NCI-H1436 (cell line): Measurements from ENCODE around the gene S100G.

Experiments used
- DNase-seq: peaks from one replicate; lab custom pipeline; 2025; lab: John Stamatoyannopoulos, UW

S100G gene

GRCh38 chrX:16651391-16652024 lies 1.6 kb downstream of the S100G start:
- DNase-seq: no peak

GRCh38 chrX:16653424-16653823 lies 3.5 kb downstream of the S100G start:
- no peak for DNase-seq

DNA sequence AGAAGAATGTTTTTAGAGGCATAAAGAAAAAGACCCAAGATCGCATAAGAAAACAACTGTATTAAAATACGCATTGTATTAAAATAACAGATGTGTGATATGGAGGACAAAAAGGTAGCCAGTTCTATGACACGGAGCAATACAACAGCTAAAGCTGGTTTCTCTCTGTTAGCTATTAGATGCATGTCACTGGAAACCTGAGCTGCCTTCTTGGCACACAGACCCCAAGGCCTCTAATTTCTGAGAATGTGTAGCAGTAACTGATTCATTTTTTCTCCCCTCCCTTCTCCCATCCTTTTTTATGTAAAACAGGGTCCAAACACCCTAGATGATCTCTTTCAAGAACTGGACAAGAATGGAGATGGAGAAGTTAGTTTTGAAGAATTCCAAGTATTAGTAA lies 4.1 kb downstream of the S100G start:
- no peak for DNase-seq

GRCh38 chrX:16658284-16658683 lies 8.3 kb downstream of the S100G start:
- no peak for DNase-seq

DNA sequence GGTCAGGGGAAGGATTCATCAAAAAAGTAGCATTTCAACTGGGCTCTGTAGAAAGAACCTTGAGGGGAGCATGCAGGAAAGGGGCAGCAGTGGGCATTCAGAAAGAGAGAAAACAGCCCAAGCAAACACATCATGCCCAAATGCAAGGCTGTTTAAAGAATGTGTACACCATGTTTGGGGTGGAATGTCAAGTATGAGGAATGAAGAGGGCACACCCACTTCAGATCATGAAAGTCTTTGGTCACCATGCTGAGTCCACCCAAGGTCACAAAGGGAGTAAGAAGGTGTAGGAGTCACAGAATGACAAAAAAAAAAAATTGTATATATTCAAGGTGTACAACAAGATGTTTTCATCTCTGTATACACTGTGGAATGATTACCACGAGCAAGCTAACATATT lies 9.4 kb downstream of the S100G start:
- no peak for DNase-seq

- no peak for DNase-seq
These were observed 11.5 kb downstream of the S100G start for GRCh38 chrX:16661495-16661894.

DNA sequence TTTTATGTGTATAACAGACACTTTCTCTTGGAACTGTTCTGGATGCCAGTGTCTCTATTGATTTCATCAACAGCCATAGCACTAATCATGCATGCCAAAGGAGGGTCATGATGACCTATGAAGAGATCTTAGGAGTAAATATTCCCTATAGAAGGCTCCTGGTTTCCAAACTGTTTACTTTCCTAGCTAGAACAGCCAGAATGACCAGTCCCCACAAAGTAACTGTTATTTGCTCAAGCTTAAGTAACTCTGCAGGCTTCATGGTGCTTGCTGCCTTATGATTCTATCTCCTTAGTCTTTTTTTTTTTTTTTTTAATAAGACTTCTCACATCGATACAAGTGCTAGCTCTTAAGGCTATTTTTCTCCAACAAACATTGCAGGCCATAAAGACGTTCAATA lies 12.4 kb downstream of the S100G start:
- no peak for DNase-seq

DNA sequence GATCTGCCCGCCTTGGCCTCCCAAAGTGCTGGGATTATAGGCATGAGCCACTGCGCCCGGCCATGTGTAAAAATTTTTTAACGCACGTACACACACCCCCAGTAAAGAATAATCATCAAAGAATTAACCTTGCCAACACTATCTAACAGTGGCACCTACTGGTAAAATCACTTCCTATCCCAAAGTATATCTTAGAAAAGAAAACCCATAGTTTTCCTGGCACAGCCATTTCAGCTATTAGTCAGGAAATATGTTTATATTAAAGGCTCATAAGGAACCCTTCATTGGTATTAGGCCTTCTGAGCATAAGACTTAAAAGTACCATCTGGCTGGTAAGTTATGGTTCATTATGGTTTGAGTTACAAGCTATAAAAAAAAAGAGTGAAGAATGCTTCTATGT lies 14.1 kb downstream of the S100G start:
- no peak for DNase-seq

DNA sequence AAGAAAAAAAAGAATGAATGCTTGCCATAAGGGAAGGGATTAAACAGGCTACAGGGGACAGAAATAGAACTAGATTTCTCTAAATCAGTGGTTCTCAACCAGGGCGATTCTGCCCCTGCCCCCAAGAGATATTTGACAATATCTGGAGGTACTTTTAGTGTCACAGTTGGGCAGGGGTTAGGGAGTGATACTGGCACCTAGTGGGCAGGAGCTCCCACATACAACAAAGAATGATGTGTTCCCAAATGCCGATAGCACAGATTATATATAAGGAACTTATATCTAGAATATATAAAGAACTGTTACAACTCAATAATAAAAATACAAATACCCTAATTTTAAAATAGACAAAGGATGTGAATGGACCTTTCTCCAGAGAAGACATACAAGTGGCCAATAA lies 14.7 kb downstream of the S100G start:
- DNase-seq: no peak

DNA sequence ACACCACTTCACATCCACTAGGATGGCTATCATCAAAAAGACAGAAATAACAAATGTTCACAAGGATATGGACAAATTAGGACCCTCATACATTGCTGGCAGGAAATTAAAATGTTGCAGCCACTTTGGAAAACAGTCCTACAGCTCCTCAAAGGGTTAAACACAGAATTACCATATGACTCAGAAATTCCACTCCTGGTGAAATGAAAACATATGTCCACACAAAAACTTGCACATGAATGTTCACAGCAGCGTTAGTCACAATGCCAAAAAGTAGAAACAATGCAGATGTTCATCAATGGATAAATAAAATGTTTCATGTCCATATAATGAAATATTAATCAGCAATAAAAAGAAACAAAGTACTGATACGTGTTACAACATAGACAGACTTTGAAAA lies 15.1 kb downstream of the S100G start:
- no peak for DNase-seq

DNA sequence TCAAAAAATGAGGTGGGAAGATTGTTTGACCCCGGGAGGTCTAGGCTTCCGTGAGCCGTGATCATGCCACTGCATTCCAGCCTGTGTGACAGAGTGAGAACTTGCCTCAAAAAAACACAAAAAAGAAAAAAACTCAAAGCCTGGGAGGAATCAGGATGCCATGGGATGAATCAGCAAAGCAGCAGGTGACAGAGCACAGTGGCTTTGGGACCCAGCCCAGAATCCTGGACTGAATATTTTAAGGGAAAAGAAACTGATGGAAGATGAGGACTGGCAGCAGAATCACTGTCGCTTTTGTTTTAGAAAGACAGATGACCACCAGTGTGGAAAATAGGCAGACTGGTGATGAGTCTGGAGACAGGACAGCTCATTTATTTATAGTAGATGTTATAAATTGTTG lies 16.6 kb downstream of the S100G start:
- DNase-seq: no peak

DNA sequence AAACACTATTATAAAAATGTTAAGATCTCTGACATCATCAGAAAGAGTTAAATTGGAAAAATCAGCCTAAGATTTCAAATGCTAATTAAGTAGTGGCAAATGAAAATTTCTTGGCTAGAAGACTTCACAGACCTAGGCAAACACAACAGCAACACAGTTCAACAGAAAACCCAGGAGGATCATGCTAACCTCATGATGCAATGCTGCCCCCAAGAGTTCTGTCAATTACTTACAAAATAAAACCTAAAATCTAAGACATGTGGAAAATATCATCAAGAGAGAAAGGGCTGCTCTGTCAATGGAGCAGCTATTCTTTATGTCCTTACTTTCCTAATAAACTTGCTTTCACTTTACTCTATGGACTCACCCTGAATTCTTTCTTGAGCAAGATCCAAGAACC lies 21.0 kb downstream of the S100G start:
- DNase-seq: no peak

- no peak for DNase-seq
These were observed 28.7 kb downstream of the S100G start for GRCh38 chrX:16678689-16679088.

- no peak for DNase-seq
These were observed 33.2 kb downstream of the S100G start for GRCh38 chrX:16683007-16683664.

GRCh38 chrX:16687514-16687913 lies 37.6 kb downstream of the S100G start:
- DNase-seq: no peak

GRCh38 chrX:16695079-16695676 lies 45.2 kb downstream of the S100G start:
- peak; percentile 26 for DNase-seq

GRCh38 chrX:16696956-16697355 lies 47.0 kb downstream of the S100G start:
- no peak for DNase-seq

DNA sequence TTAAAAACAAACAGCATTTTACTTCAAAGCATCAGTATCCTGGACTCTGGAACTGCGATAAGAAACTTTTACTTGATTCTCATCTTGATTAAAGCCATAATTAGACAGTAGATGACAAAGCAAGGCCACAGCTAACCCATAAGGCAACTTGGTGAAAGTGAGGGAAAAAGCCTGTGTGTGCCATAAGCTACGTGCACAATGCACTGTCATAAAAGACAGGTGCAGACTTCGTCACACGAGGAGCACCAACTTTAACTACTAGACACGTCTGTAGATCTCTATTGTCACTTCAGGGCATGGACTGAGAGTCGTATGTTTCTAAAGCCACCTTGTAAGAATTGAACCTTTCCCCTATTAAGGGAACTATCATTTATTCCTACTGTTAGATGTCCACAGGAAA lies 49.4 kb downstream of the S100G start:
- no peak for DNase-seq

DNA sequence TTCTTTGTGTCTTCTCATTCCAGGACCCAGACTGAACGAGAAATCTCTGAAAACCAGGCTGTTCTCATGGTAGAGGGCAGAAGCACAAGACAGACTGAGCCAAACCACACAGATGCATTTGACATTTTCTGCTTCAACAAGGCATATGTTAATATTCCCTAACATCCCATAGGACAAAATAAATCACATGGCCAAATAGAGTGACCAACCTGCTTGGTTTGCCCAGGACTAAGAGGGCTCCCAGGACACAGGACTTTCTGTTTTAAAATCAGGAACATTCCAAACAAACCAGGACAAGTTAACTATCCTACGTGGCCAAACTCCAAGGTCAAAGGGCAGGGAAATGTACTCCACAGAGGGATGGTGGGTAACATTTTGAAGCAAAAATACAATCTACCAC lies 50.8 kb downstream of the S100G start:
- no peak for DNase-seq

- DNase-seq: no peak
These were observed 53.0 kb downstream of the S100G start for GRCh38 chrX:16702700-16703599.
